ENCODE data around the gene ECPAS. TPM values are rescaled to one million over a fixed set of nuclear protein-coding genes. Genes with fewer than 3 reads are reported as not detected.

Gene ECPAS
- total RNA-seq, 1 experiment from 2014 or later: 106 TPM

- Histone ChIP-seq H3K14ac (ENCODE audit: insufficient read depth, low read length) (no peak overlapping the region), H2BK20ac (ENCODE audit: low read depth, low read length, poor library complexity, severe bottlenecking) (no peak overlapping the region), H3K23me2 (ENCODE audit: insufficient read length, low read depth, low read length, poor library complexity, severe bottlenecking) (no peaks in the 10 kb centered on the region), H2BK15ac (ENCODE audit: low read depth, low read length) (no peak overlapping the region), H4K91ac (ENCODE audit: insufficient read length, low read depth, low read length) (no peak overlapping the region), H2AK5ac (ENCODE audit: insufficient read length, low read length) (no peak overlapping the region), H3K27ac (ENCODE audit: insufficient read length, low read depth, low read length) (no peak overlapping the region), H3K27me3 (ENCODE audit: insufficient read depth, low read length) (no peaks in the 10 kb centered on the region), H2BK12ac (ENCODE audit: insufficient read length, low read depth, low read length) (no peak overlapping the region), H3K4me2 (ENCODE audit: insufficient read depth, insufficient read length, low read length) (no peak overlapping the region), H3K18ac (ENCODE audit: insufficient read length, low read depth, low read length) (no peak overlapping the region), H4K20me1 (ENCODE audit: control insufficient read depth, insufficient read depth, insufficient read length) (no peaks in the 10 kb centered on the region), H4K5ac (ENCODE audit: insufficient read length, low read depth, low read length) (no peak overlapping the region), H3T11ph (ENCODE audit: low read length) (no peak overlapping the region), H3K4me1 (ENCODE audit: insufficient read depth, low read length) (peaks cover 2% of the 10 kb centered on the region; the same call in 1 of the 2 replicates), H2BK5ac (ENCODE audit: insufficient read length, low read length) (no peak overlapping the region), H4K8ac (replicated peaks; ENCODE audit: insufficient read length, low read depth, low read length) (no peak overlapping the region), H2BK120ac (ENCODE audit: low read depth, low read length, poor library complexity, severe bottlenecking) (no peak overlapping the region), H3K79me1 (ENCODE audit: insufficient read depth, low read depth, low read length, poor library complexity, severe bottlenecking) (peaks cover 5% of the 10 kb centered on the region), H3K9ac (ENCODE audit: extremely low read depth, insufficient read length, low read length) (no peak overlapping the region), H3K4ac (ENCODE audit: low read depth, low read length) (no peak overlapping the region), H3K56ac (ENCODE audit: insufficient read length, low read depth, low read length) (no peak overlapping the region), H3K79me2 (ENCODE audit: insufficient read depth, low read length) (peaks cover 70% of the 10 kb centered on the region), H3K23ac (ENCODE audit: insufficient read length, low read depth, low read length) (no peak overlapping the region), H2AFZ (ENCODE audit: low read length) (no peak overlapping the region), H3K9me3 (ENCODE audit: control insufficient read depth, low read depth, low read length) (no peaks in the 10 kb centered on the region)
- Mint-ChIP-seq H3K4me3 (no peak overlapping the region), H3K36me3 (ENCODE audit: insufficient read depth in 1 of 3, low read depth in 3 of 3) (peaks cover 0 to 3% (median 0%) of the 10 kb centered on the region in 3 experiments; a peak in 2 of 7 replicates), H3K27ac (peak overlapping the region in 2 of 3 experiments; percentile 1 to 5; a peak in 2 of 7 replicates), H3K4me1 (peaks cover 34% of the 10 kb centered on the region in 2 experiments), H3K9me3 (no peaks in the 10 kb centered on the region), H3K27me3 (ENCODE audit: low read depth) (no peaks in the 10 kb centered on the region)
- DNase-seq: no peak
- no peak for TF ChIP-seq CTCF (conservative IDR thresholded peaks at IDR 0.05)
- no CpG with 5 or more reads among the region's 3 CpGs for WGBS (ENCODE audit: extremely low coverage, insufficient read length, low lambda C conversion rate)
These were observed 9.8 kb downstream of the ECPAS start for GRCh38 chr9:111474385-111474784.
